Left lung (tissue), 10 donors: ENCODE data around the gene ZNF213. TPM values are rescaled to one million over a fixed set of nuclear protein-coding genes. Genes with fewer than 3 reads are reported as not detected.

Source experiments
- ATAC-seq: fragments of 200-7000 bp; cut with Tn5 transposase; one replicate; pipeline ENCODE4 v1.9.1; 2020; ENCODE audit warnings: moderate library complexity
- DNase-seq, 4 donors: peaks; one replicate each; pipeline ENCODE4 v3.0.0-alpha.2; 2013 to 2020
- H3K27ac ChIP-seq, 2 donors: fragments of 200-600 bp; sonication (generic) in 1 of 2; one replicate each; pipeline versions ENCODE4 v1.5.0 to v1.8.0; 2020 to 2021
- H3K27me3 ChIP-seq, 2 donors: fragments of 200-600 bp; sonication (generic) in 1 of 2; one replicate each; pipeline versions ENCODE4 v1.5.0 to v1.8.0; 2020 to 2021
- H3K36me3 ChIP-seq, 2 donors: fragments of 200-600 bp; sonication (generic) in 1 of 2; one replicate each; pipeline versions ENCODE4 v1.5.0 to v1.8.0; 2020 to 2021
- H3K4me1 ChIP-seq, 2 donors: fragments of 200-600 bp; one replicate each; pipeline ENCODE4 v1.8.0; 2021
- H3K4me3 ChIP-seq, 2 donors: fragments of 200-600 bp; sonication (generic) in 1 of 2; one replicate each; pipeline versions ENCODE4 v1.5.0 to v1.8.0; 2020 to 2021; ENCODE audit warnings: mild to moderate bottlenecking in 1 of 2
- H3K9me3 ChIP-seq, 2 donors: fragments of 200-600 bp; sonication (generic) in 1 of 2; one replicate each; pipeline versions ENCODE4 v1.5.0 to v1.8.0; 2020 to 2021
- CTCF ChIP-seq, 2 donors: fragments of 200-600 bp; sonication (generic) in 1 of 2; IDR thresholded peaks; one replicate each; pipeline versions ENCODE4 v1.5.0 to v1.8.0; 2021; ENCODE audit warnings: antibody characterized with exemption in 2 of 2
- intact Hi-C, 2 donors: fragments of 100-400 bp; cut with DNase I; formaldehyde crosslinking; loops; one replicate each; pipeline versions ENCODE4 v1.11.2 to v1.14.2; 2022
- polyA plus RNA-seq, 6 donors: library from polyadenylated mRNA; unstranded; fragments of 120-200 nt; gene quantifications; one replicate each; pipeline ENCODE4 v1.2.1, GENCODE V29; 2013; ENCODE audit not compliant: insufficient read length in 6 of 6
- total RNA-seq, 2 donors: library from RNA; stranded (reverse); fragmentation: NEBNext Ultra II Directional; extraction: Animal tissue kit (Norgen Biotek cat#: 25700); gene quantifications; one replicate each; pipeline ENCODE4 v1.2.1, GENCODE V29; 2021
- donor health status: DM: no; HTN: yes; CAD: no.
- donor health status: DM: no; HTN: no; CAD: no.

The ZNF213 gene
- total and polyA plus RNA-seq, 8 donors: 8.4 to 17.8 (median 13.0) TPM

- DNase-seq (peak in 1 of 4 donors; percentile 63), ATAC-seq (no peak)
- no peak overlapping the region for H3K27ac ChIP-seq
- no peak for TF ChIP-seq CTCF (IDR thresholded peaks at IDR 0.05)
- intact Hi-C loops: no loop called here
- H3K9me3 ChIP-seq: no peaks in the 10 kb centered on the region
- peaks cover 0 to 55% of the 10 kb centered on the region in 2 donors for H3K36me3 ChIP-seq
- no peaks in the 10 kb centered on the region for H3K27me3 ChIP-seq
- H3K4me3 ChIP-seq: no peak overlapping the region
- H3K4me1 ChIP-seq: peaks cover 9 to 12% of the 10 kb centered on the region in 2 donors
Measured at GRCh38 chr16:3118846-3119245, 16.0 kb upstream of the ZNF213 start.

- H3K9me3 ChIP-seq: no peaks in the 10 kb centered on the region
- ATAC-seq: no peak
- H3K4me3 ChIP-seq: no peak overlapping the region
- H3K27ac ChIP-seq: no peak overlapping the region
- no peaks in the 10 kb centered on the region for H3K27me3 ChIP-seq
- peaks cover 5 to 9% of the 10 kb centered on the region in 2 donors for H3K4me1 ChIP-seq
- DNase-seq: peak in 1 of 4 donors; percentile 61
- H3K36me3 ChIP-seq: peaks cover 0 to 55% of the 10 kb centered on the region in 2 donors
- no peak for TF ChIP-seq CTCF (IDR thresholded peaks at IDR 0.05)
- intact Hi-C loops: no loop called here
Measured at GRCh38 chr16:3119286-3119685, 15.5 kb upstream of the ZNF213 start.

- peak in 1 of 4 donors; percentile 74 for DNase-seq
- no peak for TF ChIP-seq CTCF (IDR thresholded peaks at IDR 0.05)
- Histone ChIP-seq H3K27me3 (no peaks in the 10 kb centered on the region), H3K27ac (no peak overlapping the region), H3K4me1 (peaks cover 5 to 9% of the 10 kb centered on the region in 2 donors), H3K4me3 (no peak overlapping the region), H3K36me3 (peaks cover 0 to 54% of the 10 kb centered on the region in 2 donors), H3K9me3 (no peaks in the 10 kb centered on the region)
- intact Hi-C loops: no loop called here
- ATAC-seq: no peak
Measured at GRCh38 chr16:3119701-3120408, 15.0 kb upstream of the ZNF213 start.

GRCh38 chr16:3120435-3120834, 14.4 kb upstream of the ZNF213 start:
- intact Hi-C loops: no loop called here
- Histone ChIP-seq H3K4me3 (no peak overlapping the region), H3K9me3 (no peaks in the 10 kb centered on the region), H3K4me1 (peaks cover 5 to 14% of the 10 kb centered on the region in 2 donors), H3K27me3 (no peaks in the 10 kb centered on the region), H3K36me3 (peaks cover 0 to 49% of the 10 kb centered on the region in 2 donors), H3K27ac (no peak overlapping the region)
- no peak for TF ChIP-seq CTCF (IDR thresholded peaks at IDR 0.05)
- DNase-seq (no peak), ATAC-seq (no peak)

GRCh38 chr16:3121851-3122467, 12.9 kb upstream of the ZNF213 start:
- DNase-seq (peak in 2 of 4 donors; percentile 11 to 74), ATAC-seq (no peak)
- no peak for TF ChIP-seq CTCF (IDR thresholded peaks at IDR 0.05)
- no peaks in the 10 kb centered on the region for H3K27me3 ChIP-seq
- H3K4me3 ChIP-seq: no peak overlapping the region
- H3K27ac ChIP-seq: no peak overlapping the region
- H3K36me3 ChIP-seq: peaks cover 0 to 36% of the 10 kb centered on the region in 2 donors
- intact Hi-C loops: no loop called here
- H3K9me3 ChIP-seq: no peaks in the 10 kb centered on the region
- H3K4me1 ChIP-seq: peaks cover 5 to 15% of the 10 kb centered on the region in 2 donors
